ENCODE results near the gene UFSP1.

DNA sequence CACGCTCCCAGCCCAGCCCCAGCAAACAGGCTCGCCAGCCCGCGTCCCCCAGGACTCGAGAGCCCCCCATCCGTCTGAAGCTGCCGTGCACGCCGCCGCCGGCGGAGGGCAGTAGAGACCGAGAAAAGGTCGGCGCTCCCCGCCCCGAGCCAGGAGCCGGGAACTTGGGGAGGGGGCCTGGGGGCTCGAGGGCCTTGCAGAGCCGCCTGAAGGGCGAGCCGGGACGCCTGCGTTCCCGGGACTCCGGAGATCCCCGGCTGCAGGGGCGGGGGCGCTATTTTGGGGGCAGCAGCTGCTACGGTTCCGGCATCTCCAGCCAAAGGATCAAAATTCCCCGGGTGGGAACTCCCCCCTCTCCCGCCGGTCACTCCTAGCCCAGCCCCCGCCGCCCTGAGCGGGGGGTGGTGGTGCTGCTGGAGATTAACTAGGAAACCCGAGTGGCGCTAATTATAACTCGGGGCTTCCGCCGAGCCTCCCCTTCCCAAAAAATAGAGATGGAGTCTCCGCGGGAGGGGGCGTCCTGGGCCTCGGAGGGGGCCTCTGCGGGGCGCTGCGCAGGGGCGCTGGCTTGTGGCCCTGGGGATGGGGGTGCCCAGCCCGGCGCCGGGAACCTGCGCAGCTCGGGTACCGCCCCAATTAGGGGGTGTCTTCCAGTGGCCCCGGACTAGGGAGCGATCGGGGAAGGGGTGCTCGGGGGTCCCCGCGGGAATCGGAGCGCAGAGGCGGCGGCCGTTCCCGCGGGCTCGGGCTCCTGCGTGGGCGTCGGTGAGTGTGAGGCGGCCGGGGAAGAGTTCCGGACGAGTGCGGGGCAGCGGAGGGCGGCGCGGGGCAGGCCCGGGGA, 5.6 kb upstream of the UFSP1 start:
- TF ChIP-seq, protein P1, sequence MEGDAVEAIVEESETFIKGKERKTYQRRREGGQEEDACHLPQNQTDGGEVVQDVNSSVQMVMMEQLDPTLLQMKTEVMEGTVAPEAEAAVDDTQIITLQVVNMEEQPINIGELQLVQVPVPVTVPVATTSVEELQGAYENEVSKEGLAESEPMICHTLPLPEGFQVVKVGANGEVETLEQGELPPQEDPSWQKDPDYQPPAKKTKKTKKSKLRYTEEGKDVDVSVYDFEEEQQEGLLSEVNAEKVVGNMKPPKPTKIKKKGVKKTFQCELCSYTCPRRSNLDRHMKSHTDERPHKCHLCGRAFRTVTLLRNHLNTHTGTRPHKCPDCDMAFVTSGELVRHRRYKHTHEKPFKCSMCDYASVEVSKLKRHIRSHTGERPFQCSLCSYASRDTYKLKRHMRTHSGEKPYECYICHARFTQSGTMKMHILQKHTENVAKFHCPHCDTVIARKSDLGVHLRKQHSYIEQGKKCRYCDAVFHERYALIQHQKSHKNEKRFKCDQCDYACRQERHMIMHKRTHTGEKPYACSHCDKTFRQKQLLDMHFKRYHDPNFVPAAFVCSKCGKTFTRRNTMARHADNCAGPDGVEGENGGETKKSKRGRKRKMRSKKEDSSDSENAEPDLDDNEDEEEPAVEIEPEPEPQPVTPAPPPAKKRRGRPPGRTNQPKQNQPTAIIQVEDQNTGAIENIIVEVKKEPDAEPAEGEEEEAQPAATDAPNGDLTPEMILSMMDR (conservative IDR thresholded peaks at IDR 0.05) = peak; percentile 95
- no peak for TF ChIP-seq EZH2 (IDR thresholded peaks at IDR 0.05; ENCODE audit: low read depth)
